Panc1 (cell line): Measurements from ENCODE around the gene TPSG1. TPM values are rescaled to one million over a fixed set of nuclear protein-coding genes. Genes with fewer than 3 reads are reported as not detected.

Source experiments
- ATAC-seq: fragments of 200-7000 bp; cut with Tn5 transposase; 2 replicates; pipeline ENCODE4 v1.9.1; 2020; ENCODE audit warnings: mild to moderate bottlenecking, moderate library complexity
- BruUV-seq: library from RNA; stranded (reverse); fragments of 400-500 nt; replicated peaks from 2 replicates; lab custom pipeline; 2021; lab: Mats Ljungman, UMichigan
- CTCF ChIA-PET: fragments of 300-600 bp; sonication (Branson Sonifier 250); formaldehyde crosslinking; loops from one replicate; lab custom pipeline; 2022; ENCODE audit warnings: antibody characterized with exemption; lab: Charles Lee
- POLR2A ChIA-PET: fragments of 300-600 bp; sonication (Branson Sonifier 250); formaldehyde crosslinking; loops from one replicate; lab custom pipeline; 2022; ENCODE audit warnings: antibody characterized with exemption; lab: Charles Lee
- DNase-seq: peaks from one replicate; pipeline ENCODE4 v3.0.0-alpha.2; 2010; ENCODE audit warnings: low read depth, low spot score
- H3K27ac ChIP-seq: 2 replicates; pipeline ENCODE4 v1.5.1; 2011; ENCODE audit warnings: mild to moderate bottlenecking, low read length, inconsistent platforms
- H3K27me3 ChIP-seq: fragments of 200-500 bp; sonication (Bioruptor generic); 2 replicates; pipeline ENCODE4 v1.6.0; 2014; ENCODE audit warnings: low read length, inconsistent platforms; ENCODE audit not compliant: control insufficient read depth, insufficient read depth
- H3K36me3 ChIP-seq: fragments of 200-500 bp; sonication (Bioruptor generic); 2 replicates; pipeline ENCODE4 v1.5.1; 2014; ENCODE audit warnings: inconsistent platforms, mild to moderate bottlenecking, low read length, moderate library complexity; ENCODE audit not compliant: control insufficient read depth, insufficient read depth
- H3K4me1 ChIP-seq: 2 replicates; pipeline ENCODE4 v1.5.1; 2011; ENCODE audit warnings: inconsistent platforms, mild to moderate bottlenecking, low read length, moderate library complexity; ENCODE audit not compliant: control insufficient read depth, insufficient read depth
- H3K4me3 ChIP-seq, 2 experiments: 2 replicates each; pipeline ENCODE4 v1.5.1; 2011 to 2012; ENCODE audit warnings: low read depth in 2 of 2, low read length in 2 of 2, mild to moderate bottlenecking in 2 of 2, inconsistent platforms in 1 of 2, moderate library complexity in 1 of 2
- H3K9me3 ChIP-seq: fragments of 200-500 bp; sonication (Bioruptor generic); 2 replicates; pipeline ENCODE4 v1.5.1; 2014; ENCODE audit warnings: low read depth, mild to moderate bottlenecking, inconsistent platforms, low read length, moderate library complexity; ENCODE audit not compliant: control insufficient read depth, insufficient read depth
- POLR2AphosphoS5 ChIP-seq: IDR thresholded peaks from 2 replicates; pipeline ENCODE4 v1.6.1; 2012; ENCODE audit warnings: mild to moderate bottlenecking, low read depth, low read length, moderate library complexity
- SIN3A ChIP-seq: IDR thresholded peaks from 2 replicates; pipeline ENCODE4 v1.6.1; 2012; ENCODE audit warnings: low read depth, mild to moderate bottlenecking, low read length, moderate library complexity, borderline replicate concordance; ENCODE audit not compliant: insufficient read depth
- TCF7L2 ChIP-seq: IDR thresholded peaks from 2 replicates; pipeline ENCODE4 v1.6.1; 2011; ENCODE audit warnings: mild to moderate bottlenecking, low read depth, low read length, inconsistent platforms
- in situ Hi-C: cut with HindIII; loops from 2 replicates; pipeline ENCODE4 v1.10.0; 2016; ENCODE audit warnings: low sequenced_read_pairs, low pct_unique_long_range_greater_than_20kb
- intact Hi-C: fragments of 100-400 bp; cut with micrococcal nuclease; formaldehyde crosslinking; loops from one replicate; pipeline ENCODE4 v1.10.0; 2022; ENCODE audit not compliant: unreplicated experiment
- total RNA-seq: library from RNA; stranded (reverse); gene quantifications from one replicate; pipeline ENCODE4 v1.2.1, GENCODE V29; 2021; ENCODE audit not compliant: unreplicated experiment
- TF ChIP-seq, protein P1 (sequence below), 2 experiments: IDR thresholded peaks; 2 replicates each; pipeline ENCODE4 v1.6.1; 2011 to 2012; ENCODE audit warnings: low read depth in 2 of 2, control low read depth in 1 of 2, low read length in 1 of 2, mild to moderate bottlenecking in 1 of 2, moderate library complexity in 1 of 2; ENCODE audit not compliant: insufficient read depth in 1 of 2
- TF ChIP-seq, protein P2 (sequence below): fragments of 450-650 bp; IDR thresholded peaks from 2 replicates; pipeline ENCODE4 v1.5.1; 2017; ENCODE audit warnings: mild to moderate bottlenecking

The TPSG1 gene
- total RNA-seq, 1 experiment from 2014 or later, result 4.6 TPM

GRCh38 chr16:1182950-1183907, 41.8 kb downstream of the TPSG1 start:
- ChIA-PET POLR2A (no interaction called here), CTCF (interaction anchor here (0.7 kb wide), 1 partner anchor 20 kb away, joined by 3 read pairs; no protein-coding TSS in a partner anchor)
- intact Hi-C loops (no loop called here), in situ Hi-C loops (no loop called here)
- no peak overlapping the region for H3K27ac ChIP-seq
- no peak overlapping the region for H3K4me3 ChIP-seq
- BruUV-seq, result no TSS peak
- no peaks in the 10 kb centered on the region for H3K27me3 ChIP-seq
- DNase-seq (no peak), ATAC-seq (peak; percentile 36; the same call in 1 of the 2 replicates)
- no peaks in the 10 kb centered on the region for H3K36me3 ChIP-seq
- H3K4me1 ChIP-seq, result peaks cover 30% of the 10 kb centered on the region
- no peaks in the 10 kb centered on the region for H3K9me3 ChIP-seq
- TF ChIP-seq POLR2AphosphoS5 (no peak), TCF7L2 (no peak), SIN3A (no peak)
- TF ChIP-seq, protein P1, sequence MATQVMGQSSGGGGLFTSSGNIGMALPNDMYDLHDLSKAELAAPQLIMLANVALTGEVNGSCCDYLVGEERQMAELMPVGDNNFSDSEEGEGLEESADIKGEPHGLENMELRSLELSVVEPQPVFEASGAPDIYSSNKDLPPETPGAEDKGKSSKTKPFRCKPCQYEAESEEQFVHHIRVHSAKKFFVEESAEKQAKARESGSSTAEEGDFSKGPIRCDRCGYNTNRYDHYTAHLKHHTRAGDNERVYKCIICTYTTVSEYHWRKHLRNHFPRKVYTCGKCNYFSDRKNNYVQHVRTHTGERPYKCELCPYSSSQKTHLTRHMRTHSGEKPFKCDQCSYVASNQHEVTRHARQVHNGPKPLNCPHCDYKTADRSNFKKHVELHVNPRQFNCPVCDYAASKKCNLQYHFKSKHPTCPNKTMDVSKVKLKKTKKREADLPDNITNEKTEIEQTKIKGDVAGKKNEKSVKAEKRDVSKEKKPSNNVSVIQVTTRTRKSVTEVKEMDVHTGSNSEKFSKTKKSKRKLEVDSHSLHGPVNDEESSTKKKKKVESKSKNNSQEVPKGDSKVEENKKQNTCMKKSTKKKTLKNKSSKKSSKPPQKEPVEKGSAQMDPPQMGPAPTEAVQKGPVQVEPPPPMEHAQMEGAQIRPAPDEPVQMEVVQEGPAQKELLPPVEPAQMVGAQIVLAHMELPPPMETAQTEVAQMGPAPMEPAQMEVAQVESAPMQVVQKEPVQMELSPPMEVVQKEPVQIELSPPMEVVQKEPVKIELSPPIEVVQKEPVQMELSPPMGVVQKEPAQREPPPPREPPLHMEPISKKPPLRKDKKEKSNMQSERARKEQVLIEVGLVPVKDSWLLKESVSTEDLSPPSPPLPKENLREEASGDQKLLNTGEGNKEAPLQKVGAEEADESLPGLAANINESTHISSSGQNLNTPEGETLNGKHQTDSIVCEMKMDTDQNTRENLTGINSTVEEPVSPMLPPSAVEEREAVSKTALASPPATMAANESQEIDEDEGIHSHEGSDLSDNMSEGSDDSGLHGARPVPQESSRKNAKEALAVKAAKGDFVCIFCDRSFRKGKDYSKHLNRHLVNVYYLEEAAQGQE (IDR thresholded peaks at IDR 0.05; ENCODE audit: insufficient read depth in 1 of 2, low read depth in 2 of 2, low read length in 1 of 2), result no peak
- TF ChIP-seq, protein P2, sequence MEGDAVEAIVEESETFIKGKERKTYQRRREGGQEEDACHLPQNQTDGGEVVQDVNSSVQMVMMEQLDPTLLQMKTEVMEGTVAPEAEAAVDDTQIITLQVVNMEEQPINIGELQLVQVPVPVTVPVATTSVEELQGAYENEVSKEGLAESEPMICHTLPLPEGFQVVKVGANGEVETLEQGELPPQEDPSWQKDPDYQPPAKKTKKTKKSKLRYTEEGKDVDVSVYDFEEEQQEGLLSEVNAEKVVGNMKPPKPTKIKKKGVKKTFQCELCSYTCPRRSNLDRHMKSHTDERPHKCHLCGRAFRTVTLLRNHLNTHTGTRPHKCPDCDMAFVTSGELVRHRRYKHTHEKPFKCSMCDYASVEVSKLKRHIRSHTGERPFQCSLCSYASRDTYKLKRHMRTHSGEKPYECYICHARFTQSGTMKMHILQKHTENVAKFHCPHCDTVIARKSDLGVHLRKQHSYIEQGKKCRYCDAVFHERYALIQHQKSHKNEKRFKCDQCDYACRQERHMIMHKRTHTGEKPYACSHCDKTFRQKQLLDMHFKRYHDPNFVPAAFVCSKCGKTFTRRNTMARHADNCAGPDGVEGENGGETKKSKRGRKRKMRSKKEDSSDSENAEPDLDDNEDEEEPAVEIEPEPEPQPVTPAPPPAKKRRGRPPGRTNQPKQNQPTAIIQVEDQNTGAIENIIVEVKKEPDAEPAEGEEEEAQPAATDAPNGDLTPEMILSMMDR, result no peak

DNA sequence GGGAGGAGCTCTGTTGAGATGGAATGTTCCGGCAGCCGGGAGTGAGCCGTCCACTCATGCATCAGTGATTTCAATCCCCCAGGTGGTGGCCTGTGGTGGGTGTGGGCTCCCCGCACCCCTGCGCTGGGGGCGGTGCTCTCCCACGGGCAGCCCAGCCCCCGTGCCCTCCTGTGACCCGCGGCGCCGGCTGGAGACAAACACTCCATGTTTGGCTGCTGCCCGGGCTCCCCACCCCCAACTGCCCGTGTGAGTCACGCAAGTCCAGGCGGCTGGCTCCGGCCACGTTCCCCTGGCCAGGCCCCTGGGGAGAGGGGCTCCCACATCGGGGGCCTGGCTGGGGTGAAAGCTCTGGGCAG, 42.8 kb downstream of the TPSG1 start:
- ChIA-PET CTCF (interaction anchor here (1.1 to 1.2 kb wide), 2 partner anchors 11 to 19 kb away, joined by 3 to 4 read pairs; no protein-coding TSS in a partner anchor), POLR2A (no interaction called here)
- Histone ChIP-seq H3K4me3 (no peak overlapping the region), H3K9me3 (no peaks in the 10 kb centered on the region), H3K27ac (peak overlapping the region; percentile 48), H3K27me3 (no peaks in the 10 kb centered on the region), H3K4me1 (peaks cover 31% of the 10 kb centered on the region), H3K36me3 (no peaks in the 10 kb centered on the region)
- ATAC-seq (peak; percentile 55), DNase-seq (no peak)
- no peak for TF ChIP-seq TCF7L2
- TF ChIP-seq SIN3A, result no peak
- TF ChIP-seq, protein P1 (IDR thresholded peaks at IDR 0.05; ENCODE audit: insufficient read depth in 1 of 2, low read depth in 2 of 2, low read length in 1 of 2), result 0 out of 4 replicates have a peak, but pooled peaks of 1 of the 2 experiments have one; percentile 11
- TF ChIP-seq POLR2AphosphoS5, result no peak
- TF ChIP-seq, protein P2, result no peak
- intact Hi-C loops, result no loop called here
- BruUV-seq, result no TSS peak
- in situ Hi-C loops, result no loop called here
